T-cell (primary cell): Measurements from ENCODE around the gene CLSTN3. TPM values are rescaled to one million over a fixed set of nuclear protein-coding genes. Genes with fewer than 3 reads are reported as not detected.

Source experiments
- ATAC-seq, 4 experiments: fragments of 200-7000 bp in 3 of 4; fragments of 150-1000 bp in 1 of 4; cut with Tn5 transposase; replicated peaks in 1 of 4; 1 replicate in 3 of 4; 2 replicates in 1 of 4; pipeline ENCODE4 v1.10.0; 2021; ENCODE audit warnings: moderate library complexity in 3 of 4, mild to moderate bottlenecking in 2 of 4, moderate number of reproducible peaks in 1 of 4
- CTCF ChIA-PET, 2 donors: fragments of 300-600 bp; sonication (Branson Sonifier 250); formaldehyde crosslinking; loops; one replicate each; lab custom pipeline; 2022; ENCODE audit warnings: antibody characterized with exemption in 2 of 2; lab: Charles Lee
- POLR2A ChIA-PET, 2 donors: fragments of 300-600 bp; sonication (Branson Sonifier 250); formaldehyde crosslinking; loops; one replicate each; lab custom pipeline; 2022; ENCODE audit warnings: antibody characterized with exemption in 2 of 2; lab: Charles Lee
- DNase-seq, 35 experiments: peaks; one replicate each; pipeline versions ENCODE4 v3.0.0 to v3.0.0-alpha.2; 2013 to 2023
- H3K27ac ChIP-seq: one replicate; pipeline ENCODE4 v1.5.1; 2013; ENCODE audit warnings: low read length
- H3K27me3 ChIP-seq, 2 experiments: replicated peaks in 1 of 2; 1 replicate in 1 of 2; 2 replicates in 1 of 2; pipeline versions ENCODE4 v1.6.1 to v1.7.0; 2013; ENCODE audit warnings: low read length in 1 of 2, mixed read lengths in 1 of 2; ENCODE audit not compliant: control insufficient read depth in 2 of 2, insufficient read depth in 2 of 2; ENCODE audit errors: extremely low read depth in 1 of 2
- H3K36me3 ChIP-seq, 2 donors: 1 replicate in 1 of 2; 2 replicates in 1 of 2; pipeline versions ENCODE4 v1.6.1 to v1.7.0; 2013; ENCODE audit warnings: low read length in 1 of 2; ENCODE audit not compliant: control insufficient read depth in 2 of 2, insufficient read depth in 1 of 2; ENCODE audit errors: extremely low read depth in 1 of 2
- H3K4me1 ChIP-seq, 2 experiments: 1 replicate in 1 of 2; 2 replicates in 1 of 2; pipeline versions ENCODE4 v1.6.1 to v1.7.0; 2013; ENCODE audit warnings: low read length in 2 of 2, mixed read lengths in 1 of 2; ENCODE audit not compliant: insufficient read depth in 2 of 2, control insufficient read depth in 1 of 2; ENCODE audit errors: extremely low read depth in 1 of 2
- H3K4me3 ChIP-seq, 2 donors: 1 replicate in 1 of 2; 2 replicates in 1 of 2; pipeline versions ENCODE4 v1.5.1 to v1.7.0; 2013; ENCODE audit warnings: mild to moderate bottlenecking in 2 of 2, low read length in 1 of 2, moderate library complexity in 1 of 2; ENCODE audit not compliant: control insufficient read depth in 1 of 2; ENCODE audit errors: extremely low read depth in 1 of 2
- H3K9me3 ChIP-seq: 2 replicates; pipeline ENCODE4 v1.7.0; 2013
- H3K27ac Mint-ChIP-seq, 2 donors: one replicate each; pipeline ENCODE4 v1.8.0; 2020 to 2021; ENCODE audit warnings: mild to moderate bottlenecking in 2 of 2, mixed read lengths in 2 of 2
- H3K27me3 Mint-ChIP-seq, 2 donors: one replicate each; pipeline ENCODE4 v1.8.0; 2021 to 2022; ENCODE audit warnings: mixed read lengths in 2 of 2
- H3K36me3 Mint-ChIP-seq: one replicate; pipeline ENCODE4 v1.8.0; 2021; ENCODE audit warnings: mixed read lengths
- H3K4me1 Mint-ChIP-seq, 3 donors: one replicate each; pipeline ENCODE4 v1.8.0; 2020 to 2022; ENCODE audit warnings: mixed read lengths in 3 of 3, mild to moderate bottlenecking in 1 of 3
- H3K4me3 Mint-ChIP-seq, 3 donors: one replicate each; pipeline ENCODE4 v1.8.0; 2020 to 2022; ENCODE audit warnings: mild to moderate bottlenecking in 3 of 3, mixed read lengths in 3 of 3, moderate library complexity in 3 of 3
- H3K9me3 Mint-ChIP-seq, 3 donors: one replicate each; pipeline ENCODE4 v1.8.0; 2020 to 2022; ENCODE audit warnings: mixed read lengths in 3 of 3
- WGBS: methylation state at CpG from one replicate; pipeline ENCODE4 v1.1.5; 2013; ENCODE audit warnings: missing lambda C conversion rate; ENCODE audit not compliant: insufficient coverage; 5-methylcytosine and 5-hydroxymethylcytosine counted together
- total RNA-seq, 35 experiments: library from RNA in 6 of 35; stranded (reverse) in 6 of 35; fragments of 120-200 nt in 1 of 35; gene quantifications; one replicate each; pipeline versions ENCODE4 v1.2.1 to v1.2.4 and lab custom pipeline; 2013 to 2026

CLSTN3 gene
- total RNA-seq, 5 donors from 2014 or later (not counting 1 experiment from before 2014, with no cell fraction given): 29.0 to 50.0 (median 41.5) TPM

DNA sequence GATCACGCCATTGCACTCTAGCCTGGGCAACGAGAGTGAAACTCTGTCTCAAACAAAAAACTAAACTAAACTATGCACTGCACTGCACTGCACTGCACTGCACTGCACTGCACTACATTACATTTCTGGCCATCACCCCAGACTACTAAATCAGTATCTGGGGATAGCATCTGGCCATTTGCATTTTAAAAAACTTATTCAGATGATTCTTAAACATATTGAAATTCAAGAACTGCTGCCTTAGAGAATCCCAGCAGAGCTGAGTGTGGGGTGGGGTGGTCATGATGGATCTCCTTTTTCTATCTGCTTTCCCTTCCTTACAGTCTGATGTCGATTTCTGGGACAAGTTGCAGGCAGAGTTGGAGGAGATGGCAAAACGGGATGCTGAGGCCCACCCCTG is 72.9 kb downstream of the CLSTN3 start:
- H3K9me3 ChIP-seq: no peaks in the 10 kb centered on the region
- no peak for DNase-seq
- no peaks in the 10 kb centered on the region for H3K4me1 ChIP-seq
- ChIA-PET POLR2A (no interaction called here), CTCF (interaction anchor here in 1 of 2 donors (0.6 kb wide), 1 partner anchor 435 kb away, joined by 3 read pairs; no protein-coding TSS in a partner anchor)
- no CpG with 5 or more reads among the region's 4 CpGs for WGBS
- Mint-ChIP-seq H3K4me3 (no peak overlapping the region), H3K4me1 (no peaks in the 10 kb centered on the region), H3K36me3 (peaks cover 75% of the 10 kb centered on the region), H3K27me3 (no peaks in the 10 kb centered on the region), H3K9me3 (no peaks in the 10 kb centered on the region), H3K27ac (no peak overlapping the region)
- H3K27me3 ChIP-seq: no peaks in the 10 kb centered on the region
- H3K27ac ChIP-seq: no peak overlapping the region
- H3K4me3 ChIP-seq: no peak overlapping the region
- ATAC-seq: no peak
- H3K36me3 ChIP-seq: peaks cover 11 to 54% of the 10 kb centered on the region in 2 donors

DNA sequence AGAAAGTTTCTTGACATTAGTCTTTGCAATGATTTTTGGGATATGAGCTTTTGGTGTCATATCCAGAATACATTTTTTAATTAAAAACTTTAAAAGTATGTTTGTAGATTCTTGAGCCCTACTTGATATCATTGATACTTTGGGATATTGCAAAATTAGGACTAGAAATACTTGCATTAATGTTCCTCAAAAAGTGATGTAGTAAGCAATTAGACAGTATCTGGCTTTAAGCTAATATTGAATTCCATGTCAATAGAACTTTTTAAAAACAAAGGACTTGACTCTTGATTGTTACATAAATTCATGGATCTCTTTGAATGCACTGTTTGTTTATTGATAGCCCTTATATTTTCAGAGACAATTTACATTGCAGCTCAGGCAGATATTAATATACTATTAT is 74.9 kb downstream of the CLSTN3 start:
- Mint-ChIP-seq H3K4me3 (no peak overlapping the region), H3K36me3 (peaks cover 88% of the 10 kb centered on the region), H3K4me1 (no peaks in the 10 kb centered on the region), H3K9me3 (no peaks in the 10 kb centered on the region), H3K27me3 (no peaks in the 10 kb centered on the region), H3K27ac (no peak overlapping the region)
- H3K27ac ChIP-seq: no peak overlapping the region
- DNase-seq: no peak
- no peaks in the 10 kb centered on the region for H3K27me3 ChIP-seq
- ChIA-PET POLR2A (no interaction called here), CTCF (no interaction called here)
- no peaks in the 10 kb centered on the region for H3K4me1 ChIP-seq
- H3K36me3 ChIP-seq: peaks cover 12 to 65% of the 10 kb centered on the region in 2 donors
- no peak overlapping the region for H3K4me3 ChIP-seq
- no peak for ATAC-seq
- H3K9me3 ChIP-seq: no peaks in the 10 kb centered on the region

- ChIA-PET POLR2A (no interaction called here), CTCF (interaction anchor here in 1 of 2 donors (0.9 kb wide), 1 partner anchor 16 kb away, joined by 3 read pairs; no protein-coding TSS in a partner anchor)
- Mint-ChIP-seq H3K4me3 (no peak overlapping the region), H3K27ac (no peak overlapping the region), H3K36me3 (peaks cover 90% of the 10 kb centered on the region), H3K27me3 (no peaks in the 10 kb centered on the region), H3K9me3 (peaks cover 0 to 3% (median 3%) of the 10 kb centered on the region in 3 donors), H3K4me1 (no peaks in the 10 kb centered on the region)
- peaks cover 12 to 76% of the 10 kb centered on the region in 2 donors for H3K36me3 ChIP-seq
- DNase-seq: no peak
- no peaks in the 10 kb centered on the region for H3K27me3 ChIP-seq
- WGBS: no CpG with 5 or more reads among the region's 3 CpGs
- H3K4me1 ChIP-seq: no peaks in the 10 kb centered on the region
- no peaks in the 10 kb centered on the region for H3K9me3 ChIP-seq
- no peak overlapping the region for H3K4me3 ChIP-seq
- no peak overlapping the region for H3K27ac ChIP-seq
- ATAC-seq: no peak
These were observed 76.5 kb downstream of the CLSTN3 start for GRCh38 chr12:7206691-7207090.

DNA sequence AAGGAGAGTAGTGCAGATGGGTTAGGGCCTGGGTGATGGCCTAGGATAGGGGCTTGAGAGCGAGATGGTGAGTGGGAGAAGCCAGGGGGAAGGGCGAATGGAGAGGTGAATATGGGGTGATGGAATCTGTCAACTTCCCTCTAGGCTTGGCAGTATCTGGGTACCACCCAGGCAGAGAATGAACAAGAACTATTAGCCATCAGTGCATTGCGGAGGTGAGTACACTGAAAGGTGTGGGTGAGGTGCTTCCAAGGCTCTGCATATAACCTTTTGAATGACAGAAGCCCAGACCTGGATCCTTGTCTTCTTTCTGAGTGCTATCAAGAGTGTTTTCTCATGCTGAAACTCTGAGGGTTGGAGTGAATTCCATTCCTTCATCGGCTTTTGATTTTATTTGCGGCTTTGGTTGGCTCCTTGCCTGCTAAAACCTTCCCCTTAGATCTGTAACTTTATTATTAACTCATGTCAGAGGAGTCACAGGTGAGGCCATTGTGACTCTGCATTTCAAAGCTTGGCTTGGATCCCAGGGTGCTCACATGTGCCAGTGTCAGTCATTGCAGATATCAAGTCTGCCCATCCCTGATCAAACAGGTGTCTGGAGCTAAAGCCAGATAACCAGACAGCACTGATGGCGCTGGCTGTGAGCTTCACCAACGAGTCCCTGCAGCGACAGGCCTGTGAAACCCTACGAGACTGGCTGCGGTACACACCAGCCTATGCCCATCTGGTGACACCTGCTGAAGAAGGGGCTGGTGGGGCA is 77.9 kb downstream of the CLSTN3 start:
- Mint-ChIP-seq H3K4me1 (no peaks in the 10 kb centered on the region), H3K4me3 (no peak overlapping the region), H3K36me3 (peaks cover 86% of the 10 kb centered on the region), H3K27me3 (no peaks in the 10 kb centered on the region), H3K27ac (no peak overlapping the region), H3K9me3 (peaks cover 0 to 9% (median 8%) of the 10 kb centered on the region in 3 donors)
- H3K4me3 ChIP-seq: no peak overlapping the region
- ATAC-seq (no peak), DNase-seq (no peak)
- ChIA-PET CTCF (no interaction called here), POLR2A (no interaction called here)
- peaks cover 9 to 63% of the 10 kb centered on the region in 2 donors for H3K36me3 ChIP-seq
- WGBS: 95% methylated on average over 8 of the region's 10 CpGs
- no peak overlapping the region for H3K27ac ChIP-seq
- H3K9me3 ChIP-seq: no peaks in the 10 kb centered on the region
- H3K27me3 ChIP-seq: no peaks in the 10 kb centered on the region
- no peaks in the 10 kb centered on the region for H3K4me1 ChIP-seq

Other genes starting within 250 kb of the CLSTN3 start
- gene LRRC23, start 225.5 kb upstream of the CLSTN3 start, total RNA-seq: 10 to 100 TPM in 2 of 5 donors, 1 to 10 TPM in 3; 8.7 to 13.6 (median 8.8) TPM
- 100 to 1,000 TPM in 4 of 5 donors, 10 to 100 TPM in 1; 87.2 to 176 (median 148) TPM for gene ENO2, start 215.8 kb upstream of the CLSTN3 start, total RNA-seq
- gene ATN1, start 202.4 kb upstream of the CLSTN3 start, total RNA-seq: 10 to 100 TPM; 34.7 to 44.3 (median 41.7) TPM
- gene RNU7-1, start 186.6 kb upstream of the CLSTN3 start, total RNA-seq: not detected
- gene C12orf57, start 186.3 kb upstream of the CLSTN3 start, total RNA-seq: 100 to 1,000 TPM; 256 to 466 (median 412) TPM
- 100 to 1,000 TPM; 176 to 237 (median 224) TPM for gene PTPN6, start 179.0 kb upstream of the CLSTN3 start, total RNA-seq
- gene PHB2, start 159.7 kb upstream of the CLSTN3 start, total RNA-seq: 100 to 1,000 TPM; 144 to 168 (median 154) TPM
- gene EMG1, start 159.5 kb upstream of the CLSTN3 start, total RNA-seq: 10 to 100 TPM; 33.6 to 64.5 (median 58.7) TPM
- 10 to 100 TPM; 19.3 to 27.6 (median 22.6) TPM for gene LPCAT3, start 111.9 kb upstream of the CLSTN3 start, total RNA-seq
- 1 to 10 TPM; 1.5 to 5.0 (median 4.5) TPM for gene C1S, start 69.7 kb upstream of the CLSTN3 start, total RNA-seq
- 1 to 10 TPM; 2.2 to 5.9 (median 3.6) TPM for gene C1R, start 37.9 kb upstream of the CLSTN3 start, total RNA-seq
- gene C1RL, start 21.2 kb upstream of the CLSTN3 start, total RNA-seq: 10 to 100 TPM; 18.1 to 36.6 (median 30.8) TPM
- gene RBP5, start 1.5 kb upstream of the CLSTN3 start, total RNA-seq: under 1 TPM in 3 of 5 donors, not detected in 2; 0.26 to 0.70 (median 0.59) TPM
- 10 to 100 TPM; 24.0 to 44.5 (median 31.1) TPM for gene PEX5, start 59.3 kb downstream of the CLSTN3 start, total RNA-seq
- not detected for gene ACSM4, start 173.7 kb downstream of the CLSTN3 start, total RNA-seq